Liver (tissue), 9 donors: Measurements from ENCODE around the gene ALG5. TPM values are rescaled to one million over a fixed set of nuclear protein-coding genes. Genes with fewer than 3 reads are reported as not detected.

Experiments used
- DNase-seq: peaks from one replicate; pipeline ENCODE4 v3.0.0-alpha.2; 2017; ENCODE audit warnings: low spot score
- H3K27ac ChIP-seq, 2 donors: one replicate each; pipeline ENCODE4 v1.7.0; 2013; ENCODE audit warnings: inconsistent platforms in 2 of 2, low read length in 2 of 2, control low read depth in 1 of 2, low read depth in 1 of 2, mild to moderate bottlenecking in 1 of 2
- H3K27me3 ChIP-seq, 4 donors: one replicate each; pipeline versions ENCODE4 v1.6.1 to v1.7.0; 2013; ENCODE audit warnings: low read length in 3 of 4, inconsistent platforms in 1 of 4, mild to moderate bottlenecking in 1 of 4, moderate library complexity in 1 of 4; ENCODE audit not compliant: control insufficient read depth in 4 of 4, insufficient read depth in 4 of 4
- H3K36me3 ChIP-seq, 4 donors: one replicate each; pipeline versions ENCODE4 v1.6.1 to v1.7.0; 2013; ENCODE audit warnings: low read length in 3 of 4, mild to moderate bottlenecking in 3 of 4, low read depth in 1 of 4, moderate library complexity in 1 of 4; ENCODE audit not compliant: control insufficient read depth in 4 of 4, insufficient read depth in 3 of 4
- H3K4me1 ChIP-seq, 4 donors: one replicate each; pipeline versions ENCODE4 v1.6.1 to v1.7.0; 2013; ENCODE audit warnings: low read length in 3 of 4, mild to moderate bottlenecking in 3 of 4, moderate library complexity in 1 of 4; ENCODE audit not compliant: control insufficient read depth in 4 of 4, insufficient read depth in 4 of 4
- H3K4me3 ChIP-seq, 3 donors: one replicate each; pipeline versions ENCODE4 v1.6.1 to v1.7.0; 2013; ENCODE audit warnings: low read length in 3 of 3, control low read depth in 1 of 3, low read depth in 1 of 3, mild to moderate bottlenecking in 1 of 3
- H3K9ac ChIP-seq, 2 donors: one replicate each; pipeline ENCODE4 v1.7.0; 2013; ENCODE audit warnings: low read length in 2 of 2, mild to moderate bottlenecking in 2 of 2, moderate library complexity in 2 of 2, control low read depth in 1 of 2, low read depth in 1 of 2
- H3K9me3 ChIP-seq, 4 donors: one replicate each; pipeline versions ENCODE4 v1.6.1 to v1.7.0; 2013; ENCODE audit warnings: low read length in 3 of 4; ENCODE audit not compliant: control insufficient read depth in 4 of 4
- ATF3 ChIP-seq: IDR thresholded peaks from 2 replicates; pipeline ENCODE4 v1.6.1; 2016; ENCODE audit warnings: antibody characterized with exemption
- CTCF ChIP-seq: fragments of 150-350 bp; IDR thresholded peaks from 2 replicates; pipeline ENCODE4 v1.5.1; 2017; ENCODE audit warnings: improper control_type of control experiment, low read depth, low read length; ENCODE audit not compliant: missing input control
- EGR1 ChIP-seq, 2 donors: IDR thresholded peaks; 2 replicates each; pipeline ENCODE4 v1.6.1; 2016 to 2018; ENCODE audit warnings: antibody characterized with exemption in 2 of 2, low read depth in 2 of 2
- FOXA1 ChIP-seq: IDR thresholded peaks from 2 replicates; pipeline ENCODE4 v1.6.1; 2016; ENCODE audit warnings: antibody characterized with exemption
- FOXA2 ChIP-seq: IDR thresholded peaks from 2 replicates; pipeline ENCODE4 v1.6.1; 2016; ENCODE audit warnings: antibody characterized with exemption
- GABPA ChIP-seq, 2 donors: IDR thresholded peaks in 1 of 2; conservative IDR thresholded peaks in 1 of 2; 2 replicates each; pipeline ENCODE4 v1.6.1; 2016; ENCODE audit warnings: antibody characterized with exemption in 2 of 2, mild to moderate bottlenecking in 1 of 2, moderate library complexity in 1 of 2
- HNF4A ChIP-seq, 2 donors: conservative IDR thresholded peaks; 2 replicates each; pipeline ENCODE4 v1.6.1; 2016; ENCODE audit warnings: antibody characterized with exemption in 2 of 2, mild to moderate bottlenecking in 2 of 2
- HNF4G ChIP-seq: IDR thresholded peaks from 2 replicates; pipeline ENCODE4 v1.6.1; 2016; ENCODE audit warnings: antibody characterized with exemption
- JUND ChIP-seq, 2 donors: IDR thresholded peaks; 2 replicates each; pipeline ENCODE4 v1.6.1; 2016; ENCODE audit warnings: antibody characterized with exemption in 2 of 2
- MAX ChIP-seq: IDR thresholded peaks from 2 replicates; pipeline ENCODE4 v1.6.1; 2016; ENCODE audit warnings: antibody characterized with exemption
- NR2F2 ChIP-seq: IDR thresholded peaks from 2 replicates; pipeline ENCODE4 v1.6.1; 2016; ENCODE audit warnings: antibody characterized with exemption
- RAD21 ChIP-seq, 2 donors: IDR thresholded peaks; 2 replicates each; pipeline ENCODE4 v1.6.1; 2016; ENCODE audit warnings: antibody characterized with exemption in 2 of 2, mild to moderate bottlenecking in 2 of 2
- REST ChIP-seq: IDR thresholded peaks from 2 replicates; pipeline ENCODE4 v1.6.1; 2016; ENCODE audit warnings: antibody characterized with exemption, mild to moderate bottlenecking
- RXRA ChIP-seq, 2 donors: IDR thresholded peaks; 2 replicates each; pipeline ENCODE4 v1.6.1; 2017 to 2018; ENCODE audit warnings: antibody characterized with exemption in 2 of 2, mild to moderate bottlenecking in 1 of 2
- SP1 ChIP-seq: IDR thresholded peaks from 2 replicates; pipeline ENCODE4 v1.6.1; 2018; ENCODE audit warnings: antibody characterized with exemption, mild to moderate bottlenecking
- TAF1 ChIP-seq: conservative IDR thresholded peaks from 2 replicates; pipeline ENCODE4 v1.6.1; 2016; ENCODE audit warnings: antibody characterized with exemption, mild to moderate bottlenecking
- YY1 ChIP-seq: IDR thresholded peaks from 2 replicates; pipeline ENCODE4 v1.6.1; 2016; ENCODE audit warnings: antibody characterized with exemption, mild to moderate bottlenecking
- ZBTB33 ChIP-seq: IDR thresholded peaks from 2 replicates; pipeline ENCODE4 v1.6.1; 2016; ENCODE audit warnings: antibody characterized with exemption
- WGBS: extraction: QIAGEN DNeasy Blood & Tissue Kit; methylation state at CpG from one replicate; pipeline ENCODE4 v1.1.7; 2013; 5-methylcytosine and 5-hydroxymethylcytosine counted together
- polyA plus RNA-seq, 2 donors: library from polyadenylated mRNA; stranded (reverse) in 1 of 2; unstranded in 1 of 2; fragments of 200-250 nt in 1 of 2; fragments of >200 nt in 1 of 2; fragmentation: Nextera tagmentation in 1 of 2; extraction: Ambion mirVana in 1 of 2; gene quantifications; one replicate each; pipeline versions ENCODE4 v1.2.1 to v1.2.3, GENCODE V29; 2013 to 2015
- total RNA-seq, 2 donors: library from RNA; depleted of rRNA; stranded (reverse); fragments of >200 nt; gene quantifications; one replicate each; pipeline ENCODE4 v1.2.3, GENCODE V29; 2014
- donor health status: healthy.
- donor health status: healthy.
- donor health status: healthy.
- donor health status: healthy.
- donor health status: healthy.

ALG5 gene
- total and polyA plus RNA-seq, 4 donors = 20.7 to 60.1 (median 37.5) TPM

- Histone ChIP-seq H3K27me3 (no peaks in the 10 kb centered on the region), H3K9me3 (no peaks in the 10 kb centered on the region), H3K36me3 (peaks cover 0 to 72% (median 55%) of the 10 kb centered on the region in 4 donors), H3K4me1 (no peaks in the 10 kb centered on the region), H3K9ac (no peak overlapping the region), H3K4me3 (no peak overlapping the region), H3K27ac (no peak overlapping the region)
- TF ChIP-seq HNF4G (no peak), TAF1 (no peak), RAD21 (IDR thresholded peaks at IDR 0.05) (no peak), ATF3 (no peak), CTCF (no peak), MAX (no peak), RXRA (IDR thresholded peaks at IDR 0.05) (no peak), ZBTB33 (no peak)
- no peak for DNase-seq
- 77% methylated on average over 5 of the region's 5 CpGs for WGBS
Measured at GRCh38 chr13:37009692-37010091, 10.6 kb upstream of the ALG5 start.

GRCh38 chr13:37001921-37002250 lies 2.7 kb upstream of the ALG5 start:
- Histone ChIP-seq H3K9me3 (no peaks in the 10 kb centered on the region), H3K4me3 (no peak overlapping the region), H3K27me3 (no peaks in the 10 kb centered on the region), H3K36me3 (peaks cover 0 to 29% (median 21%) of the 10 kb centered on the region in 4 donors), H3K9ac (no peak overlapping the region), H3K4me1 (peaks cover 0 to 26% (median 17%) of the 10 kb centered on the region in 4 donors), H3K27ac (no peak overlapping the region)
- no peak for TF ChIP-seq FOXA2
- TF ChIP-seq CTCF = no peak
- TF ChIP-seq MAX = no peak
- TF ChIP-seq HNF4G = no peak
- no peak for TF ChIP-seq RAD21 (IDR thresholded peaks at IDR 0.05)
- no peak for TF ChIP-seq GABPA (IDR thresholded peaks at IDR 0.05 in 1 of 2, conservative IDR thresholded peaks at IDR 0.05 in 1 of 2)
- no peak for TF ChIP-seq YY1
- no peak for TF ChIP-seq RXRA (IDR thresholded peaks at IDR 0.05)
- no peak for TF ChIP-seq TAF1
- no peak for TF ChIP-seq ATF3
- no peak for TF ChIP-seq EGR1 (IDR thresholded peaks at IDR 0.05; ENCODE audit: low read depth in 2 of 2)
- TF ChIP-seq SP1 = no peak
- no peak for TF ChIP-seq JUND (IDR thresholded peaks at IDR 0.05)
- TF ChIP-seq ZBTB33 = no peak
- no peak for TF ChIP-seq REST
- no peak for TF ChIP-seq FOXA1
- TF ChIP-seq HNF4A (conservative IDR thresholded peaks at IDR 0.05) = no peak
- no peak for TF ChIP-seq NR2F2
- WGBS = 48% methylated on average over 3 of the region's 3 CpGs
- DNase-seq = no peak
